Measurements from ENCODE around the gene DISP2.
A peak's percentile ranks its signal among the peaks of the same experiment; 100 is the strongest.

DISP2 gene

DNA sequence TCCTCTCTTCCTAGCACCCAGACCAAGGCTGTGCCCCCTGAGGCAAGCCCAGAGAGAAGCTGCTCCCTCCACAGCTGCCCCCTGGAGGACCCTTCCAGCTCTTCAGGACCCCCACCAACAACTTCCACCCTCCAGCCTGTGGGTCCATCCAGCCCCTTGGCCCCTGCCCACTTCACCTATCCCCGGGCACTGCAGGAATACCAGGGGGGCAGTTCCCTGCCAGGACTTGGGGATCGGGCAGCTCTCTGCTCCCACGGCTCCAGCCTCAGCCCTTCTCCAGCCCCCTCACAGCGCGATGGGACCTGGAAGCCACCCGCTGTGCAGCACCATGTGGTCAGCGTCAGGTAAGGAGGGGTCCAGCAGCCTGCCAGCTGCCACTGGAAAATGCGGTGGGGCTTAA is 5.6 kb downstream of the DISP2 start:
- DNase-seq = no peak

DNA sequence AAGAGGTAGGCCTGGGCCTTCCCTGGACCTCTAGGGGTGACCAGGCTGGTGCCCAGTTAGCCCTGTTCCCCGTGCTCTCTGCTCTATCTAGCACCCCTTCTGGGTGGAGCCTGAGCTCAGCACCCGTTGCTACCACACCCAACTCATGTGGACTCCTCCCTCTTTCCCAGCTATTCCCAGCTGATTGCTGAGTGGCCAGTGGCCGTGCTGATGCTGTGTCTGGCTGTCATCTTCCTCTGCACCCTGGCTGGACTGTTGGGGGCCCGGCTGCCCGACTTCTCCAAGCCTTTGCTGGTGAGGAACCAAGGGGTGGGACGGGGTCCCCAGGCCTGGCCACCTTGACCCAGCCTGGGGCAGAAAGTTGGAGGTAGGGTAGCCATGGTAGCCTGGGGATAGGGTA is 6.2 kb downstream of the DISP2 start:
- no peak for DNase-seq

DNA sequence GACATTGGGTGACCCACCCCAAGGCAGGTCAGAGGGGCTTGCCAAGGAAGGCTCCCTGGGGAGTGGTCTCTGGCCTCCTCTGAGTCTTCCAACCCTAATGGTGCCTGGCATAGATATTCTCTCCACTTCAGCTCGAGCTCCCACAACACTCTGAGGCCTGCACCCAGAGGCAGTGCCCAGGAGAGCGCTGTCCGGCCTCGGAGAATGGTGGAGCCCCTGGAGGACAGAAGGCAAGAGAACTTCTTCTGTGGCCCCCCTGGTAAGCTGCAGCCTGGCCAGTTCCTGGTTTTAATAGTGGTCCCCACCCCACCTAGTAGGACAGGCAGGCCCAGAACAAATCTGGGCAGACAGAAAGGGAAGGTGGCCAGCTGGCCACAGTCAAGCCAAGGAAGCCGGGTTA is 7.0 kb downstream of the DISP2 start:
- DNase-seq = no peak

DNA sequence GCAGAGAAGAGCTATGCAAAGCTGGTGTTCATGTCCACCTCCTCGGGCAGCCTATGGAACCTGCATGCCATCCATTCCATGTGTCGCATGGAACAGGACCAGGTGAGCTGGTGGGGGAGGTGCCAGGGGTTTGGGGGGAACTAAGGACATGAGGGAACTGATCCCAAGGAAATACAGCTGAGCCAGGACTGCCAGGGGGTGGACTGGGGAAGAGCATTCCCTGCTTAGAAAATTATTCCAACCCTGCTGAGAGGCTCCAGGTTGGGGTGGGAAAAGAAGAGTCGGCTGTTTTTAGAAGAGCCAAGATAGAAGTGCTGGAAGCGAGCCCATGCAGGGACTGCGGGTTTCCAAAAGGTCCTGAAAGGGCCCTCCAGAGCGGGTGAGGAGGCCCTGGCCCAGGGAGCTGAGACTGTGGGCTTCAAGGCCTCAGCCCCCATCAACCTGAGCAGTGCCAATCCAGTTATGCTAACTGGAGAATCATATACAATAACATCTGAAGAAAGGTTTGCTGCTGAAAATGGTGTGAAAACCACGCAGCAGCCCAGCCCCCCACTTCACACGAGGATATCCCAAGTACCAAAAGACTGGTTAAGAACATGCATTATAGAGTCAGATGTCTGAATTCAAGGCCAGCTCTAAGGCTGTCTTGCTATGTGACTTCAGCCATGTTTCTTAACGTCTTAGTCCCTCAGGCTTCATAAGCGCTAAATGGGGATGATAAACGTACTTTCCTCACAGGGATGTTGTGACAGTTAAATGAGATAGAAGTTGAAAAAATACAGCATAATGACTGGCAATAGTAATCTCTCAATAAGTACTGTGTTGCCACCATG is 7.8 kb downstream of the DISP2 start:
- peak in 1 of 14 donors; percentile 36 for DNase-seq

DNA sequence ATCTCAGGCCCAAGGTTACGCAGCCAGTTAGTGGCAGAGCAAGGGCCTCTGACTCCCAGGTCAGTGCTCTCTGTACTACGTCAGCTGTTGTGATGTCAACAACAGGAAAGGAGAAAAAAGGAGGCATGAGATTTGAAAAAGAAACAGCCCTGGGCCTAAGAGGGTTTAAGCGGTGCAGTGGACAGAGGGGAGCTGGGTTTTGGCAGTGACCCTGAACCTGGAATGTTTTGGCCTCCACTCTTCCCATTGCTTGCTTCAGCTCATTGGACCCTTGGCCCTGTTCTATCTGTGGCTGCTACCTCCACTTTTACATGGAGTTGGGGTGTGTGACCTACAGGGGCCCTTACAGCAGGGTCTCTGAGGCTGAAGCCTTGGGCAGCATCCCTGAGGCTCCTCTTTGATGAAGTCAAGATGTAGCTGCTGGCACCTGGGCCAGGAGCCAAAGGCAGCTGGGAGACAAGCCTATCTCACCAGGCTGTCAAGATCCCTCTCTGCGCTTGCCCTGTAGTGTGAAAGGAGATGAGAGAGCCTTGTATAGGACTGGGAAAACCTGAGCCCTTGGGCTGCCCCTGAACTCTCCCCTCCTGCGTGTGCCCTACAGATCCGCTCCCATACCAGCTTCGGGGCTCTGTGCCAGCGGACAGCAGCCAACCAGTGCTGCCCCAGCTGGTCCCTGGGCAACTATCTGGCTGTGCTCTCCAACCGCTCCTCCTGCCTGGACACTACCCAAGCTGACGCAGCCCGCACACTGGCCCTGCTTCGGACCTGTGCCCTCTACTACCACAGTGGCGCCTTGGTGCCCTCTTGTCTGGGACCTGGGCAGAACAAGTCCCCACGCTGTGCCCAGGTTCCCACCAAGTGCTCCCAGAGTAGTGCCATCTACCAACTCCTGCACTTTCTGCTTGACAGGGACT is 8.7 kb downstream of the DISP2 start:
- DNase-seq = peak in 12 of 14 donors; percentile 26 to 91 (median 44)

DNA sequence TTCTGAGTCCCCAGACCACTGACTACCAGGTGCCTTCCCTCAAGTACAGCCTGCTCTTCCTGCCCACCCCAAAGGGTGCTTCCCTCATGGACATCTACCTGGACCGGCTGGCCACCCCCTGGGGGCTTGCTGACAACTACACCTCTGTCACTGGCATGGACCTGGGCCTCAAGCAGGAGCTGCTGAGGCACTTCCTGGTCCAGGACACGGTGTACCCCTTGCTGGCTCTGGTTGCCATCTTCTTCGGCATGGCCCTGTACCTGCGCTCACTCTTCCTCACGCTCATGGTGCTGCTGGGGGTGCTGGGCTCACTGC is 9.3 kb downstream of the DISP2 start:
- DNase-seq = no peak

- DNase-seq = peak in 9 of 14 donors; percentile 38 to 83 (median 56)
Measured at GRCh38 chr15:40367686-40368611, 9.9 kb downstream of the DISP2 start.

GRCh38 chr15:40368719-40369473 is 10.9 kb downstream of the DISP2 start:
- peak in 1 of 14 donors; percentile 25 for DNase-seq

- DNase-seq = no peak
Measured at GRCh38 chr15:40369474-40369869, 11.5 kb downstream of the DISP2 start.

GRCh38 chr15:40369971-40370370 is 12.0 kb downstream of the DISP2 start:
- no peak for DNase-seq

DNA sequence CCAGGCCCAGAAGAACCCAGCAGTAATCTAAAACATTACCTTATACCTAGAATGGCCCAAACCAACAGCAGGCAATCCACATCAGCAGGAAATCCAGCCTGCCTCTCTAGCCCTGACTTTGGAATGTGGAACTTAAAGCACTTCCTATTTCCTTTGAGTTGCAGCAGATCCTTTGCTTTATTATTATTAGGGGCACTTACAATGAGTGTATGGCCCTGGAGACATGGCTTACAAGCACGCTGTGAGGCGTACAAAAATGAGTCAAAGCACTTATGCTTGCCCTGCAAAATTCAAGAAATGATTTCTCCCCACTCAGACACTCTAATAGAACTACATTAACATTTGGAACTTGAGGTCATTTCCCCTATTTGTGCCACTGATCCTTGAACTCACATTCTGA is 15.0 kb downstream of the DISP2 start:
- DNase-seq = no peak

DNA sequence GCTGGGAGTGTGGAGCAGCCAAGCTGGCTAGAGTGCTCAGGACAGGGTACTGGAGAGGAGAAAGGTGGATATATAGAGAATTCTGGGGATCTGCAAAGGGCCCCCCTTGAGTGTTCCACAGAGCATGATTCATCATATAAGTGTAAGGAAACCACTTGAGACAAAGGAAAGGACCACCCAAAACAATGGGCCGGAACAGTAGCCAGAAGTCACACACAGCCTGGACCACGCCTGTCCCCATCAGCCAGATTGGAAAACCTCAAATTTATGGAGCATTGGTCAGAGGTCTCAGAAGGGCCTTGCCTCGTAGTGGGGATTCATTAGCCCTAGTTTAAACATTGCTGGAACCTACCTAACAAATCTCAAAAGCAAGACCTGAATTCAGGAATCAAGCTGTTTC is 19.6 kb downstream of the DISP2 start:
- no peak for DNase-seq

GRCh38 chr15:40379374-40379773 is 21.4 kb downstream of the DISP2 start:
- no peak for DNase-seq

DNA sequence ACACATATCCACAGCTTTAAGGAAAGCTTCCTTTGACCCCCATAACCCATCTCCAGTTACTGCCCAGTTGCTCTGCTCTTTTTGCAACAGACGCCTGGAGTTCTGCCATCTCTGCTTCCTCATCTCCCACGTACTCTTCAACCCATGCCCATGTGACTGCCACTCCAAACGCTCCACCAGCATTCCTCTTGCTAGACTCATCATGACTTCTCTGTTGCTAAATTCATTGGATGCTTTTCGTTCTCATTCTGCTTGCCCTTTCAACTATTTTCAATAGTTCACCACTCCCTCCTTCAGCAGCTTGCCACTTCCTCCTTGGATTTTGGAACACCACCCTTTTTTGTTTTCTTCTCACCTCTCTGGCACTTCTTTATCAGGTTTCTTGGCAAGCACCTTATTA is 21.8 kb downstream of the DISP2 start:
- DNase-seq = no peak

DNA sequence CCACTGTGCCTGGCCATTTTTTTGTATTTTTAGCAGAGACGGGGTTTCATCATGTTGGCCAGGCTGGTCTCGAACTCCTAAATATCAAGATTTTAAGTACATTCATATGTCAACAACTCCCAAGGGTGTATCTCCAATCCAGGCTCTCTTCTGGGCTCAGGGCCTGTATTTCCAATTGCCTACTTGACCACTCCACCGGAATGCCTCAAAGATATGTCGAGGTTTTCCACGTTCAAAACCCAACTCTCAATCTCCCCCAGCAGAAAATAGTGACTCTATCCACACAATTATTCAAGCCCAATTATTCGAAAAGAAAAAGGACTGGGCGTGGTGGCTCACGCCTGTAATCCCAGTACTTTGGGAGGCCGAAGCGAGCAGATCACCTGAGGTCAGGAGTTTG is 22.6 kb downstream of the DISP2 start:
- DNase-seq = no peak

DNA sequence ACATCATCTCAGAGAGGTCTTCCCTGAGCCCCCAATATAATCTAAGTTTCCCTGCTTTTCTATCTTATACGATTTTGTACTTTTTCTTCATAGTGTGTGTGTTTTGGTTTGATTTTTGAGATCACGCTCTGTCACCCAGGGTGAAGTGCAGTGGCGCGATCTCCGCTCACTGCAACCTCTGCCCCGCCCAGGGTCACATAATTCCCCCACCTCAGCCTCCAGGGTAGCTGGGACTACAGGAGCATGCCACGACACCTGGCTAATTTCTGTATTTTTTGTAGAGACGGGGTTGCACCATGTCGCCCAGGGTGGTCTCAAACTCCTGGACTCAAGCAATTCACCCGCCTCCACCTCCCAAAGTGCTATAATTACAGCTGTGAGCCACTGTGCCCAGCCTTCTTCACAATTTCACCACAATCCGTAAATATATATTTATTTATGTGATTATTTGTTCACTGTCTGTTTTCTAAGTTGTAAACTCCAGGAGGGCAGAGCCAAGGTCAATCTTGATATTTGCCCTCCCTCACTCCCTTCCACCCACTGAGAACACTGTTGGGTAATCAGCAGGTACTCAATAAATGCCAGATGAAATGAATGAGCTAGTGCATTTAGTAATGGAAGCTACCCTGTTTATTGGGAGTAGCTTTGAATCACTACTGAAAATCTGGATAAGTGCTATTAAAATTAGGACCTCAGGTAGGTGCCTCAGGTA is 24.0 kb downstream of the DISP2 start:
- no peak for DNase-seq

DNA sequence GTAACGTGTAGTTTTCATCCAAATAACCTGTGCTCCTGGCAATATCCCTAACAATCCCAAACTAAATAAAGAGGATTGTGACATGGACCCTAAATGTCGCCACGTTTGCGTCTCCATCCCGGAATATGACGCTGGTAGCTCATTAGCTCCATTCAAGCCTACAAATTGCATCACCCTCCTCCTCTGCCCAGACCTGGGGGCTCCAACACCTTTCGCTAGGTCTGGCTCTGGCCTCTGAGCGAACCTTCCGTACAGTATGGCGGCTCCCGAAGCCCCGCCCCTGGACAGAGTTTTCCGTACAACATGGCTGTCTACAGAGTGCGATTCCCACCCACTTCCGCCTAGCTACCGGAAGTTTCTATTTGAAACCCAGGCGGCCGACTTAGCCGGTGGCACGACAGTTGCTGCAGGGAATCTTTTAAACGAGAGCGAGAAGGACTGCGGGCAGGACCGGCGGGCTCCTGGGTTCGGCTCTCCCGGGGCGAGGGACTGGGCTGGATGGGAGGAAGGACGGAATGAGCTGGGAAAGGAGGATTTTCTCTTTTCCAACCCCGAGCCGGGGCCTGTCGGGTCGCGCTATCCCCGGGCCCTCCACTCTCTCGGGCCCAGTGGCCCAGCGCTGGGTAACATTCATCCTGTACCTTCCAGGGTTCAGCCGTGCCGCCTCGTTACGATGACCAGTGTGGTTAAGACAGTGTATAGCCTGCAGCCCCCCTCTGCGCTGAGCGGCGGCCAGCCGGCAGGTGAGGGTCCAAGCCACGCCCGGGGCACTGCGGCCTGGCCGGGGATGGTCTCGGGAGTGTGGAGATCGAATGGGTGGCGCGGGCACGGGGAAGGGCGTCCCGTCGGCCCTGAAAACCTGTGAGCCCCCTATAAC is 24.8 kb downstream of the DISP2 start, which contains the start of gene KNSTRN:
KNSTRN (plus strand) TSS at position 142 of the 877 bp plus-strand sequence; CDS start at position 257, 115 bp downstream.
- peak in 13 of 14 donors; percentile 41 to 88 (median 79) for DNase-seq

DNA sequence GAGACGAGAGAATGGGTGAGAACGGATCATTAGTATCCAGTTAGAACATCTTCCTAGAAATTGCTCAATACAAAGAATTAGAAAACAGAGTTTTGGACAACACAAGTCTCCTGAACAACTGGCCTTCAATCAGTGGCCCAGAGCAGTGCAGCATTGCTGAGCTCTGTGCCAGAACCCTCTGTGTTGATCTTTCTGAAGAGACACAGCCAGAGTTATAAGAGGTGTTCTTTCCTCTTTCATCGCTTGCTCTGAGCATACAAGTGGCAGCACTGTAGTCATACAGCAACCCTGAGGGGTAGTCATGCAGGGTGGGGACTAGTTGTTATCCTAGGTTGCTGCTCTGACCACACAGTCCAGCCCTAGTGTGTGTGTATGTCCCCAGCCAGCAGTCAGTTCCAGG is 28.5 kb downstream of the DISP2 start:
- no peak for DNase-seq

DNA sequence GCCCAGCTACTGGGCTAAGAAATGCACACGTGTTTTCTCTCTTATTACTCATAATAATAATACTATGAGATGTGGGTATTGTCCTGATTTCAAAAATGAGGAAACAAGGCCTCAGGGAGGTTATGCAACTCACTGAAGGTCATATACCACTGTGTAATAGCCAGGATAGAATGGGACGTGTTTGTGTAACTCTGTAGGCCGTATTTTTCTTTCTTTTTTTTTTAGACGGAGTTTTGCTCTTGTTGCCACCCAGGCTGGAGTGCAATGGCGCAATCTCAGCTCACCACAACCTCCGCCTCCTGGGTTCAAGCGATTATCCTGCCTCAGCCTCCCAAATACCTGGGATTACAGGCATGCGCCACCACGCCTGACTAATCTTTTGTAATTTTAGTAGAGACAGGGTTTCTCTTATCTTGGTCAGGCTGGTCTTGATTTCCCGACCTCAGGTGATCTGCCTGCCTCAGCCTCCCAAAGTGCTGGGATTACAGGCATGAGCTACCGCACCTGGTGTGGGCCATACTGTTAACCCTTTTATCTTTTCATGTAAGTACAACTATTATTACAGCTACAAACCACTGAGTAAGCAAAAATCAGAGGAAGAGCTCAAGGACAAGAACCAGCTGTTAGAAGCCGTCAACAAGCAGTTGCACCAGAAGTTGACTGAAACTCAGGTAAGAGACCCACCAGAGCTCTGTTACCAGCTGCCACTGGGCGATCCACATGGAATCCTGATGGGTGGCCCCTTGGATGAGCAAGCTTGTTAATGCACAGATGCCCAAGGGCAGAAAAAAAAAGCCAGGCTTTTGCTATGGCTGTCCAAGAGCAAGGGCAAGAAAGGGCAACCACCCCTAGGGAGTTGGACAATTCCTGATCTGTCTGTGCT is 31.2 kb downstream of the DISP2 start:
- DNase-seq = no peak

Data from C1 segment of cervical spinal cord (tissue), 14 donors.